GM12801 (cell line): ENCODE measurements around the gene ZNF488.

Source experiments
- TF ChIP-seq, protein P1 (sequence below): IDR thresholded peaks from one replicate; pipeline ENCODE4 v1.5.1; 2011; ENCODE audit warnings: control low read depth; ENCODE audit not compliant: insufficient read length; ENCODE audit errors: extremely low read depth

ZNF488 gene

GRCh38 chr10:47412869-47413268, 28.8 kb upstream of the ZNF488 start:
- TF ChIP-seq, protein P1, sequence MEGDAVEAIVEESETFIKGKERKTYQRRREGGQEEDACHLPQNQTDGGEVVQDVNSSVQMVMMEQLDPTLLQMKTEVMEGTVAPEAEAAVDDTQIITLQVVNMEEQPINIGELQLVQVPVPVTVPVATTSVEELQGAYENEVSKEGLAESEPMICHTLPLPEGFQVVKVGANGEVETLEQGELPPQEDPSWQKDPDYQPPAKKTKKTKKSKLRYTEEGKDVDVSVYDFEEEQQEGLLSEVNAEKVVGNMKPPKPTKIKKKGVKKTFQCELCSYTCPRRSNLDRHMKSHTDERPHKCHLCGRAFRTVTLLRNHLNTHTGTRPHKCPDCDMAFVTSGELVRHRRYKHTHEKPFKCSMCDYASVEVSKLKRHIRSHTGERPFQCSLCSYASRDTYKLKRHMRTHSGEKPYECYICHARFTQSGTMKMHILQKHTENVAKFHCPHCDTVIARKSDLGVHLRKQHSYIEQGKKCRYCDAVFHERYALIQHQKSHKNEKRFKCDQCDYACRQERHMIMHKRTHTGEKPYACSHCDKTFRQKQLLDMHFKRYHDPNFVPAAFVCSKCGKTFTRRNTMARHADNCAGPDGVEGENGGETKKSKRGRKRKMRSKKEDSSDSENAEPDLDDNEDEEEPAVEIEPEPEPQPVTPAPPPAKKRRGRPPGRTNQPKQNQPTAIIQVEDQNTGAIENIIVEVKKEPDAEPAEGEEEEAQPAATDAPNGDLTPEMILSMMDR, result no peak

DNA sequence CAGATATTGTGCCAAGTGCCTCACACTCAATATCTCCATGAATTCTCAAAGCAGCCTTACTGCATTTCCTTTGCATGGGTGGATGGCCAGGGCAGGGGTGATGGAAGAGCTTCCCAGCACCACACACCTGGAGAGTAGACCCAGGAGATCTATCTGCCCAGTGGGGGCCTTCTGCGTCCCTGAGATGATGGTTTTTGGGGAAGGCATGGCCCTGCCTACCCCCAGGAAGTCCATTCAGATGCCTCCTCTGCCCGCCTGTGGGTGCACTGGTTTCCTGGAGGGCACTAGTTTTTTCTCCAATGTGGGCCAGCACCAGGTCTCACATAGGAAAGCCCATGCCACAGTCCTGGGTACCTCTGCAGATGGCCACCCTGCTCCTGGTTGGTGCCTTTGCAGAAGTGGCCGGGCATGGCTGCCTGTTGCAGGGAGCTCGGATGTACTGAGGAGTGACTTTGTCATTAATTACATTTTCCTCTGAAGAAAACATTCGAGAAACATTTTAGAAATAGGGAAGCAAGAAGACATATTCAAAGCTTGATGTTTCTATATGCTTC, 28.2 kb upstream of the ZNF488 start:
- TF ChIP-seq, protein P1, result no peak

DNA sequence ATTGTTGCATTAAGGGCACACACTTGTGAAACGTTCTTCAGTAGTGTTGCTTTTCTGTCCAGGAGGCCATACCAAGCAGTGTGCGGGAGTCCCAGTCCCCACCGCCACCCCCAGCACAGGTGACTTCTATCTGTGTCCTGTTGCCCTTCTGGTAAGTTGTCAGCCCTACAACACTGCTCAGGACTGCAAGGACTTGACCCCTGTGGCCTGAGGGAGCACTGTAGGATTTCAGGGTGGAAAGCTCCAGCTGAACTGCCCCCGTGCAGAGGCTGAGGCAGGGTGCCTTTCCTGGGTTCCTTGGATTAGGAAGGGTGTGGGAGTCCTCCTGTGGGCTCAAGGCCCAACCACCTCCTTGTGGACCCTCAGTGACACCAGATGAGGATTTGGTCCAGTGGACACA, 26.8 kb upstream of the ZNF488 start:
- TF ChIP-seq, protein P1, result no peak

- TF ChIP-seq, protein P1, result no peak
Measured at GRCh38 chr10:47410271-47410670, 26.2 kb upstream of the ZNF488 start.

GRCh38 chr10:47409866-47410256, 25.8 kb upstream of the ZNF488 start:
- TF ChIP-seq, protein P1, result no peak

GRCh38 chr10:47409171-47409865, 25.2 kb upstream of the ZNF488 start:
- TF ChIP-seq, protein P1, result no peak

GRCh38 chr10:47408606-47409005, 24.5 kb upstream of the ZNF488 start:
- TF ChIP-seq, protein P1, result no peak
